ENCODE results near the gene ZSWIM7.
"Not testable (repeated sequence)": the region's sequence is repeated elsewhere in the genome, so short reads cannot be mapped to it uniquely, and the experiment has no call there.

Gene ZSWIM7

DNA sequence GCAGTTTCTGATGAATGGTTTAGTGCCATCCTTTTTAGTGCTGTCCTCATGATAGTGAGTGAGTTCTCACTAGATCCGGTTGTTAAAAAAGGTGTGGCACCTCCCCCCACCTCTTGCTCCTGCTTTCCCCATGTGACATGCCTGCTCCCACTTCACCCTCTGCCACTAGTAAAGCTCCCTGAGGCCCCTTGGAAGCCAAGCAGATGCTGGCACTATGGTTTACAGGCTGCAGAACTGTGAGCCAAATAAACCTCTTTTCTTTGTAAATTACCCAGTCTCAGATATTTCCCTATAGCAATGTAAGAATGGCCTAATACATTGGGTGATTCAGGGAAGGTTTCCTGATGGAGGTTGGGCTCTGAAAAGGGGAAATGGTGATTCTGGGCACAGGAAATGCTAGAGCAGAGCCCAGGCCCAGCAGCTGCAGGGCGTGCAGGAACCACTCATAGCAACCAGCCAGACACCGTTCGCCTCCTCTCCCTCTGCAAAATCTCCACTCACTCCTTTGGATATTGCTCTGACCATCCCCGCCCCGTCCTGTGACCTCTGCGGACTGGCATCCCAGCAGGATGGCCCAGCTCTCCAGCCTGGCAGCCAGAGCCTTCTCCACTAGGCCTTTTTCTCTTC, 57.2 kb downstream of the ZSWIM7 start:
- no peak overlapping the region for H3K27ac ChIP-seq
- no peak for TF ChIP-seq CTCF (conservative IDR thresholded peaks at IDR 0.05)
- TF ChIP-seq ZFX (IDR thresholded peaks at IDR 0.05): no peak

DNA sequence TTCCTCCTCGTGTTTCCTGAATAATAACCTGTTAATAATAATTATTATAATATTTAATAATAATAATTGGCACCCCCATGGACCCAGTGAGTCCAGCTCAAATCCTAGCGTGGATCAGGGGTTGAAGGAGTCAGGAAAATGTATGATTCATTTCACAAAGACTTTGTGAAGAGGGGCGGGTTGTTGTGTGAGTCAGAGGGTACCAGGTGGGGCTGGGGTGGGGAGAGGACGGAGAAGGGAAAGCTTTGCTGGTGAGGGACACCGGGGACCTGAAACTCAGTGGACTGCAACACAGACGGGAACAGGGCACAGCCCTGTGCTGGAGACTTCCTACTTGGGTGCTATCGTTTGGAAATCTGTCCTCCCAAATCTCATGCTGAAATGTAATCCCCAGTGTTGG, 57.7 kb downstream of the ZSWIM7 start:
- no peak for TF ChIP-seq ZFX (IDR thresholded peaks at IDR 0.05)
- H3K27ac ChIP-seq: no peak overlapping the region

- not testable (repeated sequence) for H3K27ac ChIP-seq
Measured at GRCh38 chr17:15936481-15936880, 63.0 kb downstream of the ZSWIM7 start.

GRCh38 chr17:15935891-15936290, 63.6 kb downstream of the ZSWIM7 start:
- TF ChIP-seq ZFX (IDR thresholded peaks at IDR 0.05) (no peak), CTCF (conservative IDR thresholded peaks at IDR 0.05) (no peak)
- H3K27ac ChIP-seq: no peak overlapping the region

GRCh38 chr17:15934866-15935265, 64.6 kb downstream of the ZSWIM7 start:
- H3K27ac ChIP-seq: no peak overlapping the region
- TF ChIP-seq ZFX (IDR thresholded peaks at IDR 0.05) (no peak), CTCF (conservative IDR thresholded peaks at IDR 0.05) (no peak)

GRCh38 chr17:15931394-15931793, 68.1 kb downstream of the ZSWIM7 start:
- no peak for TF ChIP-seq ZFX (IDR thresholded peaks at IDR 0.05)
- TF ChIP-seq CTCF (conservative IDR thresholded peaks at IDR 0.05): no peak
- H3K27ac ChIP-seq: no peak overlapping the region

DNA sequence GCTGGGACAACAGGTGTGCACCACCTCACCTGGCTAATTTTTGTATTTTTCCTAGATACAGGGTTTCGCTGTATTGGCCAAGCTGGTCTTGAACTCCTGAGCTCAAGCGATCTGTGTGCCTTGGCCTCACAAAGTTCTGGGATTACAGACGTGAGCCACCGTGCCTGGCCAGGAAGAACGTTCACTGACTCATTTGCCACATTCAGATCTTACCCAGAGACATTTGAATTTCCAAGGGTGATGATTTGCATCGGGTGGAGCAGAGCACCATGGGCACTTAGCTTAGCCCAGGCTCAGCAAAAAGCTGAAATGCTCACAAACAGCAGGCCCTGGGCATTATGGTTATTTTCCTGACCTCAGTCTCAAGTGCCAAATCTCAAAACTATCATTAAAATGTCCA, 69.1 kb downstream of the ZSWIM7 start:
- TF ChIP-seq CTCF (conservative IDR thresholded peaks at IDR 0.05) (no peak), ZFX (IDR thresholded peaks at IDR 0.05) (no peak)
- H3K27ac ChIP-seq: no peak overlapping the region

- H3K27ac ChIP-seq: no peak overlapping the region
- no peak for TF ChIP-seq ZFX (IDR thresholded peaks at IDR 0.05)
- TF ChIP-seq CTCF (conservative IDR thresholded peaks at IDR 0.05): no peak
Measured at GRCh38 chr17:15929941-15930340, 69.6 kb downstream of the ZSWIM7 start.

All from C4-2B (cell line).